Measurements from ENCODE around the gene LARGE1.

LARGE1 gene

GRCh38 chr22:33914131-33914530, 6.1 kb downstream of the LARGE1 start:
- TF ChIP-seq CEBPB (IDR thresholded peaks at IDR 0.05) = no peak
- TF ChIP-seq, protein P1, sequence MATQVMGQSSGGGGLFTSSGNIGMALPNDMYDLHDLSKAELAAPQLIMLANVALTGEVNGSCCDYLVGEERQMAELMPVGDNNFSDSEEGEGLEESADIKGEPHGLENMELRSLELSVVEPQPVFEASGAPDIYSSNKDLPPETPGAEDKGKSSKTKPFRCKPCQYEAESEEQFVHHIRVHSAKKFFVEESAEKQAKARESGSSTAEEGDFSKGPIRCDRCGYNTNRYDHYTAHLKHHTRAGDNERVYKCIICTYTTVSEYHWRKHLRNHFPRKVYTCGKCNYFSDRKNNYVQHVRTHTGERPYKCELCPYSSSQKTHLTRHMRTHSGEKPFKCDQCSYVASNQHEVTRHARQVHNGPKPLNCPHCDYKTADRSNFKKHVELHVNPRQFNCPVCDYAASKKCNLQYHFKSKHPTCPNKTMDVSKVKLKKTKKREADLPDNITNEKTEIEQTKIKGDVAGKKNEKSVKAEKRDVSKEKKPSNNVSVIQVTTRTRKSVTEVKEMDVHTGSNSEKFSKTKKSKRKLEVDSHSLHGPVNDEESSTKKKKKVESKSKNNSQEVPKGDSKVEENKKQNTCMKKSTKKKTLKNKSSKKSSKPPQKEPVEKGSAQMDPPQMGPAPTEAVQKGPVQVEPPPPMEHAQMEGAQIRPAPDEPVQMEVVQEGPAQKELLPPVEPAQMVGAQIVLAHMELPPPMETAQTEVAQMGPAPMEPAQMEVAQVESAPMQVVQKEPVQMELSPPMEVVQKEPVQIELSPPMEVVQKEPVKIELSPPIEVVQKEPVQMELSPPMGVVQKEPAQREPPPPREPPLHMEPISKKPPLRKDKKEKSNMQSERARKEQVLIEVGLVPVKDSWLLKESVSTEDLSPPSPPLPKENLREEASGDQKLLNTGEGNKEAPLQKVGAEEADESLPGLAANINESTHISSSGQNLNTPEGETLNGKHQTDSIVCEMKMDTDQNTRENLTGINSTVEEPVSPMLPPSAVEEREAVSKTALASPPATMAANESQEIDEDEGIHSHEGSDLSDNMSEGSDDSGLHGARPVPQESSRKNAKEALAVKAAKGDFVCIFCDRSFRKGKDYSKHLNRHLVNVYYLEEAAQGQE (IDR thresholded peaks at IDR 0.05; ENCODE audit: low read depth) = no peak

- TF ChIP-seq, protein P1 (IDR thresholded peaks at IDR 0.05; ENCODE audit: low read depth) = no peak
- TF ChIP-seq TAF1 (IDR thresholded peaks at IDR 0.05; ENCODE audit: low read depth) (no peak), EP300 (IDR thresholded peaks at IDR 0.05; ENCODE audit: borderline replicate concordance) (no peak), YY1 (IDR thresholded peaks at IDR 0.05; ENCODE audit: low read depth) (no peak), CEBPB (IDR thresholded peaks at IDR 0.05) (no peak)
These were observed 7.1 kb downstream of the LARGE1 start for GRCh38 chr22:33913188-33913587.

DNA sequence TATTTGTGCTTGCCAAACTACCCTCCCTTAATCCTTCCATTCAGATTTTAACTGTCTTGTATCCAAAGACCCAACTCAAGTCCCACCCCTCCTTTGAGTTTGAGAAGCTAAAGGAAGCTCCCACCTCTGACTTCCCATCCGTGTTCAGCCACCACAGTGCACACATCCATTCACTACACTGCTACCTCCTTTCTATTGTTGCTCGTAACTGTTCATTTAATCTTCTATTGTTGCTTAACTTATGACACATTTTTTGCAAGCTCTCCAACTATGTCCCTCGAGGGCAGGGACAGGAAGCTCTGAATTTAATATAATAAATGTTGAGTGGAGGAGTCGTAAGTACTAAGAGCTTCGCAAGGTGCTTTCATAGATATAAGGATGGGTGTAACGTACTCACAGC, 10.4 kb downstream of the LARGE1 start:
- TF ChIP-seq CEBPB (IDR thresholded peaks at IDR 0.05) (no peak), YY1 (IDR thresholded peaks at IDR 0.05; ENCODE audit: low read depth) (no peak), RAD21 (IDR thresholded peaks at IDR 0.05; ENCODE audit: low read depth) (no peak), EGR1 (IDR thresholded peaks at IDR 0.05) (no peak), TCF12 (IDR thresholded peaks at IDR 0.05; ENCODE audit: low read depth) (no peak), NFIC (IDR thresholded peaks at IDR 0.05) (no peak), FOXM1 (IDR thresholded peaks at IDR 0.05; ENCODE audit: borderline replicate concordance, low read depth) (no peak), ZBTB7A (IDR thresholded peaks at IDR 0.05; ENCODE audit: low read depth) (no peak), MAX (IDR thresholded peaks at IDR 0.05) (no peak), TEAD4 (IDR thresholded peaks at IDR 0.05) (no peak), TAF1 (IDR thresholded peaks at IDR 0.05; ENCODE audit: low read depth) (no peak), CREB1 (IDR thresholded peaks at IDR 0.05; ENCODE audit: low read depth) (no peak), EP300 (IDR thresholded peaks at IDR 0.05; ENCODE audit: borderline replicate concordance) (no peak)
- TF ChIP-seq, protein P2, sequence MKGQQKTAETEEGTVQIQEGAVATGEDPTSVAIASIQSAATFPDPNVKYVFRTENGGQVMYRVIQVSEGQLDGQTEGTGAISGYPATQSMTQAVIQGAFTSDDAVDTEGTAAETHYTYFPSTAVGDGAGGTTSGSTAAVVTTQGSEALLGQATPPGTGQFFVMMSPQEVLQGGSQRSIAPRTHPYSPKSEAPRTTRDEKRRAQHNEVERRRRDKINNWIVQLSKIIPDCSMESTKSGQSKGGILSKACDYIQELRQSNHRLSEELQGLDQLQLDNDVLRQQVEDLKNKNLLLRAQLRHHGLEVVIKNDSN (IDR thresholded peaks at IDR 0.05) = no peak
- TF ChIP-seq, protein P1 (IDR thresholded peaks at IDR 0.05; ENCODE audit: low read depth) = no peak

DNA sequence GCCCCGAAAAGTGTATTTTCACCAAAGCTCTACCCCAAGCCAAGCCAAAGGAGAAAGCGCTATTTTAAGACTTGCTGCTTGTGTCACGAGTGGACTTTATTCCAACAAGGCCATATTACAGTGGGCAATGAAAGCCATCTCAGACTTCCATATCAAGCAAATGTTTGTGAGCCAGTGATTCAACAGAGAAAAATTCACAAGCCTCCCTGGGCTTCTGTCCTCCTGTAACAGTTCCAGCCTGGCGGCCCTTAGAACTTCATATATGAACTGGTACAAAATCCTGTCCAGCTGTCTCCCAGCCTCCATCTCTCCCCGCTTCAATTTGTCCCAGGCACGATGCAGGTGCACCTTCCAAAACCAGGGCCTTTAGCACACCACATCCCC, 11.2 kb downstream of the LARGE1 start:
- TF ChIP-seq RAD21 (IDR thresholded peaks at IDR 0.05; ENCODE audit: low read depth) = no peak
- TF ChIP-seq TCF12 (IDR thresholded peaks at IDR 0.05; ENCODE audit: low read depth) = no peak
- TF ChIP-seq CEBPB (IDR thresholded peaks at IDR 0.05) = no peak
- no peak for TF ChIP-seq ZBTB7A (IDR thresholded peaks at IDR 0.05; ENCODE audit: low read depth)

DNA sequence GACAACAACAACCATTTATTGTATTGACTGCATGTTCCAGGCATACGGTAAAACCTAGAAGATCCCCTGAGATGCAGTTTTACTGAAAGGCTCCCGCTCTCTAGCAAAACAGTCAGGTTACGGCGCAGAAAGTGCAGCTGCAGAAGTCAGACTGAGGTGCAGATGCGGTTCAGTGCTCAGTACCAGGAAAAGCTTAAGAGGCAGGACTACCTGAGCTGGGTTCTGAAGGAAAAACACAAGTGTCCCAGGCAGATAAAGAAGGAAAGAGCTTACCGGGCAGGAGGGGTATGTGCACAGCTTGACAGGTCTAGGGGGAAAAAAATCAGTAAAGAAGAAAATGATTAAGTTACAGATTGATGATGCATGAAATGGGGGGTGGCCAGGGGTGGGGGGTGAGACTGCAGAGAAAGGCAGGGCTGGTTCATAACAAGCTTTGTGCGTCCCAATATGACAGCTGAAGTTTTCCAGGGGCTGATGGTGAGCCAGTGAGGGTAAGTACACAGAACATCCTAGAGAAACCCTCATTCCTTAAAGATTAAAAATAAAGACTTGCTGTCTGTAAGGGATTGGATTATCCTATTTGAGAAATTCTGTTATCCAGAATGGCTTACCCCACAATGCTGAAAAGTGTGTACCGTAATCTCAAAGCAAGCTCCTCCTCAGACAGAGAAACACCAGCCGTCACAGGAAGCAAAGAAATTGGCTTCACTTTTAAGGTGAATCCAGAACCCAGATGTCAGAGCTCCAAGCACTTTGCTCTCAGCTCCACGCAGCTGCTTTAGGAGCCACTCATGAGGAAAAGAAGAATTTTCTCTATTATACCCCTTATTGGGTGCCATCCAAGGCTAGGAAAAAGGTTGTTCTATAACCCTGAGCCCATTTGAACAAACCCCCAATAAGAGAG, 11.9 kb downstream of the LARGE1 start:
- TF ChIP-seq RAD21 (IDR thresholded peaks at IDR 0.05; ENCODE audit: low read depth) = no peak
- no peak for TF ChIP-seq YY1 (IDR thresholded peaks at IDR 0.05; ENCODE audit: low read depth)
- no peak for TF ChIP-seq NFIC (IDR thresholded peaks at IDR 0.05)
- no peak for TF ChIP-seq TEAD4 (IDR thresholded peaks at IDR 0.05)
- no peak for TF ChIP-seq CEBPB (IDR thresholded peaks at IDR 0.05)
- TF ChIP-seq, protein P2 (IDR thresholded peaks at IDR 0.05) = no peak
- no peak for TF ChIP-seq EP300 (IDR thresholded peaks at IDR 0.05; ENCODE audit: borderline replicate concordance)
- no peak for TF ChIP-seq TCF12 (IDR thresholded peaks at IDR 0.05; ENCODE audit: low read depth)
- TF ChIP-seq TAF1 (IDR thresholded peaks at IDR 0.05; ENCODE audit: low read depth) = no peak
- TF ChIP-seq, protein P1 (IDR thresholded peaks at IDR 0.05; ENCODE audit: low read depth) = no peak
- no peak for TF ChIP-seq ZBTB7A (IDR thresholded peaks at IDR 0.05; ENCODE audit: low read depth)
- no peak for TF ChIP-seq CREB1 (IDR thresholded peaks at IDR 0.05; ENCODE audit: low read depth)
- TF ChIP-seq MAX (IDR thresholded peaks at IDR 0.05) = no peak
- TF ChIP-seq EGR1 (IDR thresholded peaks at IDR 0.05) = no peak
- TF ChIP-seq FOXM1 (IDR thresholded peaks at IDR 0.05; ENCODE audit: borderline replicate concordance, low read depth) = no peak
